GM12878 (cell line): ENCODE data around the gene TRIM46. TPM values are rescaled to one million over a fixed set of nuclear protein-coding genes. Genes with fewer than 3 reads are reported as not detected.
A peak's percentile ranks its signal among the peaks of the same experiment; 100 is the strongest.

ENCODE experiments used
- BHLHE40 ChIP-seq, 2 experiments: fragments of 450-650 bp in 1 of 2; IDR thresholded peaks; 2 replicates each; pipeline ENCODE4 v1.6.1; 2011 to 2017; ENCODE audit warnings: low read depth in 2 of 2, borderline replicate concordance in 1 of 2, improper control_type of control experiment in 1 of 2, low read length in 1 of 2, mild to moderate bottlenecking in 1 of 2
- CREB1 ChIP-seq: IDR thresholded peaks from 2 replicates; pipeline ENCODE4 v1.6.1; 2012; ENCODE audit warnings: low read depth, mild to moderate bottlenecking, inconsistent platforms
- CREM ChIP-seq: IDR thresholded peaks from 2 replicates; pipeline ENCODE4 v1.6.1; 2014; ENCODE audit warnings: antibody characterized with exemption, low read depth
- EGR1 ChIP-seq, 2 experiments: IDR thresholded peaks; 1 replicate in 1 of 2; 2 replicates in 1 of 2; pipeline ENCODE4 v1.6.1; 2011 to 2012; ENCODE audit warnings: low read depth in 2 of 2, low read length in 2 of 2, borderline replicate concordance in 1 of 2, mild to moderate bottlenecking in 1 of 2, moderate library complexity in 1 of 2
- FOS ChIP-seq: IDR thresholded peaks from 3 replicates; pipeline ENCODE4 v1.6.1; 2011; ENCODE audit warnings: borderline replicate concordance; ENCODE audit not compliant: insufficient read length; ENCODE audit errors: extremely low read depth
- GABPA ChIP-seq: IDR thresholded peaks from 2 replicates; pipeline ENCODE4 v1.6.1; 2014; ENCODE audit warnings: antibody characterized with exemption, low read depth, mild to moderate bottlenecking, inconsistent platforms
- HDGF ChIP-seq: fragments of 450-650 bp; IDR thresholded peaks from 2 replicates; pipeline ENCODE4 v1.6.1; 2016; ENCODE audit warnings: antibody characterized with exemption
- IKZF1 ChIP-seq: fragments of 450-650 bp; conservative IDR thresholded peaks from 2 replicates; pipeline ENCODE4 v1.6.1; 2017; ENCODE audit warnings: antibody characterized with exemption, mild to moderate bottlenecking
- IKZF2 ChIP-seq, 2 experiments: fragments of 450-650 bp; IDR thresholded peaks; 2 replicates each; pipeline ENCODE4 v1.6.1; 2017; ENCODE audit warnings: mild to moderate bottlenecking in 2 of 2, moderate library complexity in 2 of 2
- NRF1 ChIP-seq: conservative IDR thresholded peaks from 2 replicates; pipeline ENCODE4 v1.6.1; 2011; ENCODE audit warnings: mild to moderate bottlenecking, low read depth, low read length, improper control_type of control experiment
- SMC3 ChIP-seq: IDR thresholded peaks from 2 replicates; pipeline ENCODE4 v1.6.1; 2011; ENCODE audit warnings: low read length, improper control_type of control experiment, borderline replicate concordance
- SUZ12 ChIP-seq: fragments of 200-600 bp; sonication (generic); IDR thresholded peaks from one replicate; pipeline ENCODE4 v1.6.1; 2018; ENCODE audit warnings: antibody characterized with exemption, mild to moderate bottlenecking; ENCODE audit not compliant: unreplicated experiment
- TCF7 ChIP-seq: IDR thresholded peaks from 2 replicates; pipeline ENCODE4 v1.6.1; 2014; ENCODE audit warnings: antibody characterized with exemption, borderline replicate concordance
- ZBED1 ChIP-seq: IDR thresholded peaks from 2 replicates; pipeline ENCODE4 v1.6.1; 2016; ENCODE audit warnings: borderline replicate concordance
- polyA plus RNA-seq, 11 experiments: library from polyadenylated mRNA; depleted of rRNA in 4 of 11; unstranded in 6 of 11; stranded (reverse) in 5 of 11; fragments of >200 nt; fragmentation: Nextera tagmentation in 4 of 11; fragmentation: Illumina TruSeq in 1 of 11; extraction: Ambion mirVana in 4 of 11; extraction: Trizol in 1 of 11; gene quantifications; 1 replicate in 1 of 11; 2 replicates in 10 of 11; pipeline versions ENCODE4 v1.2.1 to v1.2.3, GENCODE V29; 2011 to 2016; ENCODE audit warnings: inconsistent platforms in 2 of 11, missing spikeins in 2 of 11, low read depth in 1 of 11
- total RNA-seq, 4 experiments: library from RNA; depleted of rRNA in 3 of 4; stranded (reverse); fragments of >200 nt in 3 of 4; fragmentation: Illumina TruSeq in 1 of 4; extraction: Trizol in 1 of 4; gene quantifications; 2 replicates each; pipeline versions ENCODE4 v1.2.1 to v1.2.3, GENCODE V29; 2013 to 2021
- TF ChIP-seq, protein P1 (sequence below): fragments of 450-650 bp; IDR thresholded peaks from 2 replicates; pipeline ENCODE4 v1.6.1; 2017; ENCODE audit warnings: mild to moderate bottlenecking, low read depth, inconsistent platforms; ENCODE audit not compliant: poor library complexity, severe bottlenecking
- TF ChIP-seq, protein P2 (sequence below): fragments of 450-650 bp; IDR thresholded peaks from 2 replicates; pipeline ENCODE4 v1.6.1; 2018; ENCODE audit warnings: mild to moderate bottlenecking, low read depth, moderate library complexity; ENCODE audit not compliant: partially characterized antibody
- TF ChIP-seq, protein P3 (sequence below): fragments of 450-650 bp; IDR thresholded peaks from 2 replicates; pipeline ENCODE4 v1.6.1; 2017; ENCODE audit warnings: low read depth, mild to moderate bottlenecking, moderate library complexity
- TF ChIP-seq, protein P4 (sequence below): fragments of 450-650 bp; IDR thresholded peaks from 2 replicates; pipeline ENCODE4 v1.6.1; 2017; ENCODE audit warnings: mild to moderate bottlenecking, moderate library complexity

Gene TRIM46
- total and polyA plus RNA-seq, 10 of the 15 experiments (the other 5 are each of a cell fraction or from before 2014, with no cell fraction given) = 0.08 to 3.1 (median 0.97) TPM

DNA sequence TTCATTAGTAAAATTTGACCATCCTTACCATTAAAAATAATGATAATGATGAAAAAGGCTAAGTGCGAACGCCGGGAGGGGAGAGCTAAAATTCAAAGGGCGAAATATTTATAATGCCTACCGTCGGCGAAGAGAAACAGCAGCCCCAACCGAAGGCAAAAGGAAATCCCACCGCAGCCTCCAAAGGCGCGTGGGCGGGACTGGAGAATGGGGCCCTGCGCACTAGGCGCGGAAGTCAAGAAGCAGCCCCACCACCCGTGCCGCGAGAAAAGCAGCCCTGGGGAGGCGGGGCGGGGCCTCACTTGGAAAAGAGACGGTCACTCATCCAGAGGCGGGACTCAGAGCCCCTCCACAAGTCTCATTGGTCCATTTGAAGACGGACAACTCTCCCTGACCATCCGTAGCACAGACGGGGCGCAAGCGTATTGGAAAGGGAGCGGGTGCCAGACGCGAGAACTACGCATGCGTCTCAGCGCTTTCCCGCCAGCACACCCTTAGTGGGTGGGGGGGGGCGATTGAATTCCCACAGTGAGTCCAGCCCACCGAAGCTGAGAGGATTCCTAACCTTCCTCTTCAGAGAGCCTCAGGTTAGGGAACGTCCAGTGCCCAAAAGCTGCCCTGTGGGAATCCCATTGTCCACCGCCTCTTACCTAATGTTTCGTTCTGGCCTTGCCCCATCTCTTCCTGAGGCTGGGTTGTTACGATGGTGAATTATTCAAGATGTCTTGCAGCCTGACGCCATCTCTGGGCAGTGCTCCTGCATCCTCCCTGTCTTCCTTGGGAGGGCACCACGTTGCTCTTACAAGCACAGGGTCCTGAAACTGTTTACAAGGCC is 53.8 kb downstream of the TRIM46 start (continued):
- TF ChIP-seq, protein P1, sequence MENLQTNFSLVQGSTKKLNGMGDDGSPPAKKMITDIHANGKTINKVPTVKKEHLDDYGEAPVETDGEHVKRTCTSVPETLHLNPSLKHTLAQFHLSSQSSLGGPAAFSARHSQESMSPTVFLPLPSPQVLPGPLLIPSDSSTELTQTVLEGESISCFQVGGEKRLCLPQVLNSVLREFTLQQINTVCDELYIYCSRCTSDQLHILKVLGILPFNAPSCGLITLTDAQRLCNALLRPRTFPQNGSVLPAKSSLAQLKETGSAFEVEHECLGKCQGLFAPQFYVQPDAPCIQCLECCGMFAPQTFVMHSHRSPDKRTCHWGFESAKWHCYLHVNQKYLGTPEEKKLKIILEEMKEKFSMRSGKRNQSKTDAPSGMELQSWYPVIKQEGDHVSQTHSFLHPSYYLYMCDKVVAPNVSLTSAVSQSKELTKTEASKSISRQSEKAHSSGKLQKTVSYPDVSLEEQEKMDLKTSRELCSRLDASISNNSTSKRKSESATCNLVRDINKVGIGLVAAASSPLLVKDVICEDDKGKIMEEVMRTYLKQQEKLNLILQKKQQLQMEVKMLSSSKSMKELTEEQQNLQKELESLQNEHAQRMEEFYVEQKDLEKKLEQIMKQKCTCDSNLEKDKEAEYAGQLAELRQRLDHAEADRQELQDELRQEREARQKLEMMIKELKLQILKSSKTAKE = peak; percentile 15
- peak in 1 of 2 experiments; percentile 49; a peak in 3 of 4 replicates for TF ChIP-seq IKZF2 (IDR thresholded peaks at IDR 0.05)
- TF ChIP-seq FOS = peak; percentile 65
- TF ChIP-seq TCF7 = no peak
- peak; percentile 46; the same call in 1 of the 2 replicates for TF ChIP-seq CREB1
- TF ChIP-seq, protein P2, sequence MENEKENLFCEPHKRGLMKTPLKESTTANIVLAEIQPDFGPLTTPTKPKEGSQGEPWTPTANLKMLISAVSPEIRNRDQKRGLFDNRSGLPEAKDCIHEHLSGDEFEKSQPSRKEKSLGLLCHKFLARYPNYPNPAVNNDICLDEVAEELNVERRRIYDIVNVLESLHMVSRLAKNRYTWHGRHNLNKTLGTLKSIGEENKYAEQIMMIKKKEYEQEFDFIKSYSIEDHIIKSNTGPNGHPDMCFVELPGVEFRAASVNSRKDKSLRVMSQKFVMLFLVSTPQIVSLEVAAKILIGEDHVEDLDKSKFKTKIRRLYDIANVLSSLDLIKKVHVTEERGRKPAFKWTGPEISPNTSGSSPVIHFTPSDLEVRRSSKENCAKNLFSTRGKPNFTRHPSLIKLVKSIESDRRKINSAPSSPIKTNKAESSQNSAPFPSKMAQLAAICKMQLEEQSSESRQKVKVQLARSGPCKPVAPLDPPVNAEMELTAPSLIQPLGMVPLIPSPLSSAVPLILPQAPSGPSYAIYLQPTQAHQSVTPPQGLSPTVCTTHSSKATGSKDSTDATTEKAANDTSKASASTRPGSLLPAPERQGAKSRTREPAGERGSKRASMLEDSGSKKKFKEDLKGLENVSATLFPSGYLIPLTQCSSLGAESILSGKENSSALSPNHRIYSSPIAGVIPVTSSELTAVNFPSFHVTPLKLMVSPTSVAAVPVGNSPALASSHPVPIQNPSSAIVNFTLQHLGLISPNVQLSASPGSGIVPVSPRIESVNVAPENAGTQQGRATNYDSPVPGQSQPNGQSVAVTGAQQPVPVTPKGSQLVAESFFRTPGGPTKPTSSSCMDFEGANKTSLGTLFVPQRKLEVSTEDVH = peak; percentile 98
- peak; percentile 25; the same call in 1 of the 2 replicates for TF ChIP-seq CREM
- TF ChIP-seq SUZ12 = no peak
- 0 out of 2 replicates have a peak, but pooled peaks have one; percentile 7 for TF ChIP-seq SMC3
- TF ChIP-seq, protein P3, sequence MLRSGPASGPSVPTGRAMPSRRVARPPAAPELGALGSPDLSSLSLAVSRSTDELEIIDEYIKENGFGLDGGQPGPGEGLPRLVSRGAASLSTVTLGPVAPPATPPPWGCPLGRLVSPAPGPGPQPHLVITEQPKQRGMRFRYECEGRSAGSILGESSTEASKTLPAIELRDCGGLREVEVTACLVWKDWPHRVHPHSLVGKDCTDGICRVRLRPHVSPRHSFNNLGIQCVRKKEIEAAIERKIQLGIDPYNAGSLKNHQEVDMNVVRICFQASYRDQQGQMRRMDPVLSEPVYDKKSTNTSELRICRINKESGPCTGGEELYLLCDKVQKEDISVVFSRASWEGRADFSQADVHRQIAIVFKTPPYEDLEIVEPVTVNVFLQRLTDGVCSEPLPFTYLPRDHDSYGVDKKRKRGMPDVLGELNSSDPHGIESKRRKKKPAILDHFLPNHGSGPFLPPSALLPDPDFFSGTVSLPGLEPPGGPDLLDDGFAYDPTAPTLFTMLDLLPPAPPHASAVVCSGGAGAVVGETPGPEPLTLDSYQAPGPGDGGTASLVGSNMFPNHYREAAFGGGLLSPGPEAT = peak; percentile 37; the same call in 1 of the 2 replicates
- peak; percentile 63; the same call in 1 of the 2 replicates for TF ChIP-seq ZBED1
- TF ChIP-seq GABPA = no peak
- peak; percentile 31 to 98 for TF ChIP-seq EGR1 (IDR thresholded peaks at IDR 0.05; ENCODE audit: borderline replicate concordance in 1 of 2, low read depth in 2 of 2, low read length in 2 of 2)
- no peak for TF ChIP-seq HDGF
- TF ChIP-seq, protein P4, sequence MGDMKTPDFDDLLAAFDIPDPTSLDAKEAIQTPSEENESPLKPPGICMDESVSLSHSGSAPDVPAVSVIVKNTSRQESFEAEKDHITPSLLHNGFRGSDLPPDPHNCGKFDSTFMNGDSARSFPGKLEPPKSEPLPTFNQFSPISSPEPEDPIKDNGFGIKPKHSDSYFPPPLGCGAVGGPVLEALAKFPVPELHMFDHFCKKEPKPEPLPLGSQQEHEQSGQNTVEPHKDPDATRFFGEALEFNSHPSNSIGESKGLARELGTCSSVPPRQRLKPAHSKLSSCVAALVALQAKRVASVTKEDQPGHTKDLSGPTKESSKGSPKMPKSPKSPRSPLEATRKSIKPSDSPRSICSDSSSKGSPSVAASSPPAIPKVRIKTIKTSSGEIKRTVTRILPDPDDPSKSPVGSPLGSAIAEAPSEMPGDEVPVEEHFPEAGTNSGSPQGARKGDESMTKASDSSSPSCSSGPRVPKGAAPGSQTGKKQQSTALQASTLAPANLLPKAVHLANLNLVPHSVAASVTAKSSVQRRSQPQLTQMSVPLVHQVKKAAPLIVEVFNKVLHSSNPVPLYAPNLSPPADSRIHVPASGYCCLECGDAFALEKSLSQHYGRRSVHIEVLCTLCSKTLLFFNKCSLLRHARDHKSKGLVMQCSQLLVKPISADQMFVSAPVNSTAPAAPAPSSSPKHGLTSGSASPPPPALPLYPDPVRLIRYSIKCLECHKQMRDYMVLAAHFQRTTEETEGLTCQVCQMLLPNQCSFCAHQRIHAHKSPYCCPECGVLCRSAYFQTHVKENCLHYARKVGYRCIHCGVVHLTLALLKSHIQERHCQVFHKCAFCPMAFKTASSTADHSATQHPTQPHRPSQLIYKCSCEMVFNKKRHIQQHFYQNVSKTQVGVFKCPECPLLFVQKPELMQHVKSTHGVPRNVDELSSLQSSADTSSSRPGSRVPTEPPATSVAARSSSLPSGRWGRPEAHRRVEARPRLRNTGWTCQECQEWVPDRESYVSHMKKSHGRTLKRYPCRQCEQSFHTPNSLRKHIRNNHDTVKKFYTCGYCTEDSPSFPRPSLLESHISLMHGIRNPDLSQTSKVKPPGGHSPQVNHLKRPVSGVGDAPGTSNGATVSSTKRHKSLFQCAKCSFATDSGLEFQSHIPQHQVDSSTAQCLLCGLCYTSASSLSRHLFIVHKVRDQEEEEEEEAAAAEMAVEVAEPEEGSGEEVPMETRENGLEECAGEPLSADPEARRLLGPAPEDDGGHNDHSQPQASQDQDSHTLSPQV = no peak
- peak; percentile 86 to 93 for TF ChIP-seq BHLHE40 (IDR thresholded peaks at IDR 0.05; ENCODE audit: borderline replicate concordance in 1 of 2, low read depth in 2 of 2, low read length in 1 of 2)
- TF ChIP-seq NRF1 = peak; percentile 96
- peak; percentile 83 for TF ChIP-seq IKZF1
